Measurements from ENCODE around the gene CXXC5.

CXXC5 gene

GRCh38 chr5:139667001-139667729 is 19.0 kb downstream of the CXXC5 start:
- H3K9me3 ChIP-seq (ENCODE audit: control insufficient read depth, low read length) = no peaks in the 10 kb centered on the region
- H3K27me3 ChIP-seq (ENCODE audit: control insufficient read depth, insufficient read depth, low read length, poor library complexity, severe bottlenecking) = no peaks in the 10 kb centered on the region
- H3K4me1 ChIP-seq (ENCODE audit: control insufficient read depth, insufficient read depth, low read length) = peaks cover 48% of the 10 kb centered on the region
- H3K27ac ChIP-seq (ENCODE audit: insufficient read depth, low read depth, low read length, poor library complexity, severe bottlenecking) = no peak overlapping the region
- H3K36me3 ChIP-seq (ENCODE audit: control insufficient read depth, insufficient read depth, low read length) = no peaks in the 10 kb centered on the region
- no peak overlapping the region for H3K4me3 ChIP-seq (ENCODE audit: insufficient read depth, low read depth, low read length)
- WGBS, 2 experiments = 88 to 91% methylated on average over 2 of the region's 2 CpGs

- Histone ChIP-seq H3K9me3 (ENCODE audit: control insufficient read depth, low read length) (no peaks in the 10 kb centered on the region), H3K27ac (ENCODE audit: insufficient read depth, low read depth, low read length, poor library complexity, severe bottlenecking) (no peak overlapping the region), H3K27me3 (ENCODE audit: control insufficient read depth, insufficient read depth, low read length, poor library complexity, severe bottlenecking) (no peaks in the 10 kb centered on the region), H3K4me1 (ENCODE audit: control insufficient read depth, insufficient read depth, low read length) (peaks cover 48% of the 10 kb centered on the region), H3K4me3 (ENCODE audit: insufficient read depth, low read depth, low read length) (no peak overlapping the region), H3K36me3 (ENCODE audit: control insufficient read depth, insufficient read depth, low read length) (no peaks in the 10 kb centered on the region)
- WGBS, 2 experiments = 77 to 79% methylated on average over 5 of the region's 5 CpGs
These were observed 19.5 kb downstream of the CXXC5 start for GRCh38 chr5:139667730-139668063.

GRCh38 chr5:139668064-139668880 is 20.1 kb downstream of the CXXC5 start:
- 85% methylated on average over 55 of the region's 55 CpGs for WGBS, 2 experiments
- H3K4me1 ChIP-seq (ENCODE audit: control insufficient read depth, insufficient read depth, low read length) = peaks cover 48% of the 10 kb centered on the region
- H3K27ac ChIP-seq (ENCODE audit: insufficient read depth, low read depth, low read length, poor library complexity, severe bottlenecking) = no peak overlapping the region
- H3K9me3 ChIP-seq (ENCODE audit: control insufficient read depth, low read length) = no peaks in the 10 kb centered on the region
- H3K4me3 ChIP-seq (ENCODE audit: insufficient read depth, low read depth, low read length) = no peak overlapping the region
- no peaks in the 10 kb centered on the region for H3K27me3 ChIP-seq (ENCODE audit: control insufficient read depth, insufficient read depth, low read length, poor library complexity, severe bottlenecking)
- H3K36me3 ChIP-seq (ENCODE audit: control insufficient read depth, insufficient read depth, low read length) = no peaks in the 10 kb centered on the region

- no peaks in the 10 kb centered on the region for H3K36me3 ChIP-seq (ENCODE audit: control insufficient read depth, insufficient read depth, low read length)
- no peak overlapping the region for H3K27ac ChIP-seq (ENCODE audit: insufficient read depth, low read depth, low read length, poor library complexity, severe bottlenecking)
- no peak overlapping the region for H3K4me3 ChIP-seq (ENCODE audit: insufficient read depth, low read depth, low read length)
- 92 to 93% methylated on average over 18 of the region's 18 CpGs for WGBS, 2 experiments
- H3K4me1 ChIP-seq (ENCODE audit: control insufficient read depth, insufficient read depth, low read length) = peaks cover 49% of the 10 kb centered on the region
- no peaks in the 10 kb centered on the region for H3K9me3 ChIP-seq (ENCODE audit: control insufficient read depth, low read length)
- no peaks in the 10 kb centered on the region for H3K27me3 ChIP-seq (ENCODE audit: control insufficient read depth, insufficient read depth, low read length, poor library complexity, severe bottlenecking)
These were observed 20.9 kb downstream of the CXXC5 start for GRCh38 chr5:139668924-139669661.

- Histone ChIP-seq H3K4me3 (ENCODE audit: insufficient read depth, low read depth, low read length) (no peak overlapping the region), H3K36me3 (ENCODE audit: control insufficient read depth, insufficient read depth, low read length) (no peaks in the 10 kb centered on the region), H3K27ac (ENCODE audit: insufficient read depth, low read depth, low read length, poor library complexity, severe bottlenecking) (peak overlapping the region; percentile 16), H3K9me3 (ENCODE audit: control insufficient read depth, low read length) (no peaks in the 10 kb centered on the region), H3K4me1 (ENCODE audit: control insufficient read depth, insufficient read depth, low read length) (peaks cover 49% of the 10 kb centered on the region), H3K27me3 (ENCODE audit: control insufficient read depth, insufficient read depth, low read length, poor library complexity, severe bottlenecking) (no peaks in the 10 kb centered on the region)
- WGBS, 2 experiments = 56 to 58% methylated on average over 23 of the region's 23 CpGs
These were observed 21.7 kb downstream of the CXXC5 start for GRCh38 chr5:139669662-139670368.

GRCh38 chr5:139670369-139671095 is 22.4 kb downstream of the CXXC5 start:
- Histone ChIP-seq H3K27me3 (ENCODE audit: control insufficient read depth, insufficient read depth, low read length, poor library complexity, severe bottlenecking) (no peaks in the 10 kb centered on the region), H3K4me1 (ENCODE audit: control insufficient read depth, insufficient read depth, low read length) (peaks cover 49% of the 10 kb centered on the region), H3K36me3 (ENCODE audit: control insufficient read depth, insufficient read depth, low read length) (no peaks in the 10 kb centered on the region), H3K27ac (ENCODE audit: insufficient read depth, low read depth, low read length, poor library complexity, severe bottlenecking) (peak overlapping the region; percentile 8), H3K9me3 (ENCODE audit: control insufficient read depth, low read length) (no peaks in the 10 kb centered on the region), H3K4me3 (ENCODE audit: insufficient read depth, low read depth, low read length) (no peak overlapping the region)
- 89 to 90% methylated on average over 16 of the region's 16 CpGs for WGBS, 2 experiments

- no peak overlapping the region for H3K4me3 ChIP-seq (ENCODE audit: insufficient read depth, low read depth, low read length)
- 49 to 54% methylated on average over 20 of the region's 20 CpGs for WGBS, 2 experiments
- no peaks in the 10 kb centered on the region for H3K9me3 ChIP-seq (ENCODE audit: control insufficient read depth, low read length)
- peaks cover 49% of the 10 kb centered on the region for H3K4me1 ChIP-seq (ENCODE audit: control insufficient read depth, insufficient read depth, low read length)
- H3K36me3 ChIP-seq (ENCODE audit: control insufficient read depth, insufficient read depth, low read length) = no peaks in the 10 kb centered on the region
- peak overlapping the region; percentile 17 for H3K27ac ChIP-seq (ENCODE audit: insufficient read depth, low read depth, low read length, poor library complexity, severe bottlenecking)
- H3K27me3 ChIP-seq (ENCODE audit: control insufficient read depth, insufficient read depth, low read length, poor library complexity, severe bottlenecking) = no peaks in the 10 kb centered on the region
These were observed 23.1 kb downstream of the CXXC5 start for GRCh38 chr5:139671096-139671841.

GRCh38 chr5:139675213-139675612 is 27.1 kb downstream of the CXXC5 start:
- Histone ChIP-seq H3K4me1 (ENCODE audit: control insufficient read depth, insufficient read depth, low read length) (peaks cover 41% of the 10 kb centered on the region), H3K27me3 (ENCODE audit: control insufficient read depth, insufficient read depth, low read length, poor library complexity, severe bottlenecking) (no peaks in the 10 kb centered on the region), H3K36me3 (ENCODE audit: control insufficient read depth, insufficient read depth, low read length) (no peaks in the 10 kb centered on the region), H3K9me3 (ENCODE audit: control insufficient read depth, low read length) (no peaks in the 10 kb centered on the region), H3K4me3 (ENCODE audit: insufficient read depth, low read depth, low read length) (no peak overlapping the region), H3K27ac (ENCODE audit: insufficient read depth, low read depth, low read length, poor library complexity, severe bottlenecking) (no peak overlapping the region)
- WGBS, 2 experiments = 87 to 89% methylated on average over 4 of the region's 4 CpGs

GRCh38 chr5:139675825-139676224 is 27.7 kb downstream of the CXXC5 start:
- H3K9me3 ChIP-seq (ENCODE audit: control insufficient read depth, low read length) = no peaks in the 10 kb centered on the region
- no peak overlapping the region for H3K4me3 ChIP-seq (ENCODE audit: insufficient read depth, low read depth, low read length)
- no peak overlapping the region for H3K27ac ChIP-seq (ENCODE audit: insufficient read depth, low read depth, low read length, poor library complexity, severe bottlenecking)
- no peaks in the 10 kb centered on the region for H3K27me3 ChIP-seq (ENCODE audit: control insufficient read depth, insufficient read depth, low read length, poor library complexity, severe bottlenecking)
- WGBS, 2 experiments = 92% methylated on average over 4 of the region's 4 CpGs
- no peaks in the 10 kb centered on the region for H3K36me3 ChIP-seq (ENCODE audit: control insufficient read depth, insufficient read depth, low read length)
- peaks cover 35% of the 10 kb centered on the region for H3K4me1 ChIP-seq (ENCODE audit: control insufficient read depth, insufficient read depth, low read length)
